Activated naive CD4-positive, alpha-beta T cell treated with anti-CD3 and anti-CD28 coated beads, Interleukin-2, amount 50 U/mL, for 72 hours (primary cell): ENCODE results near the gene SRSF12. TPM values are rescaled to one million over a fixed set of nuclear protein-coding genes. Genes with fewer than 3 reads are reported as not detected.
A peak's percentile ranks its signal among the peaks of the same experiment; 100 is the strongest.

Source experiments
- ATAC-seq, 2 donors: fragments of 150-1000 bp; cut with Tn5 transposase; 2 replicates each; pipeline ENCODE4 v1.10.0; 2021; ENCODE audit warnings: mild to moderate bottlenecking in 2 of 2, moderate library complexity in 2 of 2
- DNase-seq, 2 donors: peaks; one replicate each; pipeline ENCODE4 v3.0.0; 2021 to 2022; ENCODE audit warnings: low spot score in 2 of 2
- H3K27ac Mint-ChIP-seq, 2 donors: one replicate each; pipeline ENCODE4 v1.8.0; 2022; ENCODE audit warnings: mild to moderate bottlenecking in 2 of 2, mixed read lengths in 2 of 2
- H3K36me3 Mint-ChIP-seq, 2 donors: one replicate each; pipeline ENCODE4 v1.8.0; 2022; ENCODE audit warnings: mixed read lengths in 2 of 2
- H3K9me3 Mint-ChIP-seq, 2 donors: one replicate each; pipeline ENCODE4 v1.8.0; 2022; ENCODE audit warnings: mixed read lengths in 2 of 2
- total RNA-seq, 2 donors: library from RNA; stranded (reverse); gene quantifications; one replicate each; pipeline ENCODE4 v1.2.3, GENCODE V29; 2022

Gene SRSF12
- total RNA-seq, 2 donors from 2014 or later = 0.48 to 0.53 TPM

DNA sequence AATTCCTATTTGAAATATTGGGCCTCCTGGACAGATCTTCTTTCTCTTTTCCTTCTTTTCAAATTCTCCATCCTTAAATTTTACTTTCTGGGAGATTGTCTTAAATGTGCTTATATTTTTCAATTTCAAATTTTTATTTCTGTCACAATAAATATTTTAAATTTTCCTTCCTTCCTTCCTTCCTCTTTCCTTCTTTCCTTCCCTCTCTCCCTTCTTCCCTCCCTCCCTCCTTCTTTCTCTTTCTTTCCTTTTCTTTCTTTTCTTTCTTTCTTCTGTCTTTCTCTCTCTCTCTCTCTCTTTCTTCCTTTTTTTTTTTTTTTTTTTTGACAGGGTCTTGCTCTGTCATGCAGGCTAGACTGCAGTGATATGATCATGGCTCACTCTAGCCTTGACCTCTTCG lies 54.0 kb downstream of the SRSF12 start:
- DNase-seq (no peak), ATAC-seq (no peak)
- Mint-ChIP-seq H3K36me3 (no peaks in the 10 kb centered on the region), H3K9me3 (no peaks in the 10 kb centered on the region), H3K27ac (no peak overlapping the region)

DNA sequence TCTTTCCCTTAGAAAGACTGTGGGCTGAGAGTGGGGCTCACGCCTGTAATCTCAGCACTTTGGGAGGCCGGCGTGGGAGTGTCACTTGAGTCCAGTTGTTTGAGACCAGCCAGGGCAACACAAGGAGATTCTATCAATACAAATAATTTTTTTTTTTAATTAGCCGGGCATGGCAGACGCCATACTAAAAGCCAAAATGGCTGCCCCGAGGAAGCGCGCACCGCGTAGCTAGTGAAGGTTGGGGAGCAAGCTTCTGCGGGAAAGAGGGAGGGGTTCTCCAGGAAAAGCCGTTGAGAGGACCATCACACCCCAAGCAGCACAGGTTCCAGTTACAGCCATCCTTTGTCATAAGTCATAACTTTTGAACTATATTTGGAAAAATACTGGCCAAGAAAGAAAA lies 58.6 kb downstream of the SRSF12 start:
- DNase-seq (no peak), ATAC-seq (no peak)
- H3K9me3 Mint-ChIP-seq = no peaks in the 10 kb centered on the region
- H3K27ac Mint-ChIP-seq = no peak overlapping the region
- no peaks in the 10 kb centered on the region for H3K36me3 Mint-ChIP-seq

DNA sequence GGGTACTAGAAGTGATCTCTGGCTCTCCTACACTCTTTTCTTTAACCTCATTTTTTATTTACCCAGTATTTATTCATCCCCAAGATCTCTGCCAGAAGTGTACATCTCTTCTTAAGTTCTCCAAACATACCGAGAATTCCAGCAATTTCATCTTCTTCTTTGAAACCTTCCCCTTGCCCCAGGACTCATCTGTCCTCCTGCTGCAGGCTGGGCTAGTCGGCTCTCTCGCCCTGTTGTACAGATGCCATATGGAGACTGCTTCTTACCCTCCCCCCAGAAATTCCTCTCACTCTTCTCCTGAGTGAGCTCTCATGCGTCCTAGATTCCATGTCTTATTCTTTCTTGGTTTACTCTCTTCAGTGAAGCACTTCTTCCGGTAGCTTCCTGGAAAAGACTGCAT lies 59.2 kb downstream of the SRSF12 start:
- DNase-seq (no peak), ATAC-seq (no peak)
- no peak overlapping the region for H3K27ac Mint-ChIP-seq
- H3K36me3 Mint-ChIP-seq = peaks cover 0 to 4% of the 10 kb centered on the region in 2 donors
- peaks cover 0 to 4% of the 10 kb centered on the region in 2 donors for H3K9me3 Mint-ChIP-seq

DNA sequence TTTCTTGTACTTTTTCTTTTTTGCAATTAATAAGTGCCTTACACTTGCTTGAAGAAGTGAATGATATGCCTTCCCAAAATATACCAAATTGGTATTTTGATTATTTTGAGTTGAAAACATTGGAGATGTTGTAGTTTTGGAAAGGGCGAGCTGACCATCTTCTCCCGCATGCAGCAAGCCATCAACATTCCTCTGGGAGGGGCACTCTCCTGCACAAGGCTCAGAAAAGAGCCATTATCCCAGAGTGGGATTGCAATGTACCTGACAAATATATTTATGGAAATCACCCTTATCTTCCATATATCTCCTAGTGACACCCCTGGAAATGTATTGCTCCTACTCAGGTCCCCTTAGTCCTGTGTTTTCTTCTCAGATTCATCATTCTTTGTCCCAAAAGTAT lies 60.1 kb downstream of the SRSF12 start:
- no peak for ATAC-seq
- peak overlapping the region in 1 of 2 donors; percentile 12 for H3K27ac Mint-ChIP-seq
- DNase-seq = no peak
- peaks cover 0 to 4% of the 10 kb centered on the region in 2 donors for H3K36me3 Mint-ChIP-seq
- H3K9me3 Mint-ChIP-seq = peaks cover 0 to 4% of the 10 kb centered on the region in 2 donors

DNA sequence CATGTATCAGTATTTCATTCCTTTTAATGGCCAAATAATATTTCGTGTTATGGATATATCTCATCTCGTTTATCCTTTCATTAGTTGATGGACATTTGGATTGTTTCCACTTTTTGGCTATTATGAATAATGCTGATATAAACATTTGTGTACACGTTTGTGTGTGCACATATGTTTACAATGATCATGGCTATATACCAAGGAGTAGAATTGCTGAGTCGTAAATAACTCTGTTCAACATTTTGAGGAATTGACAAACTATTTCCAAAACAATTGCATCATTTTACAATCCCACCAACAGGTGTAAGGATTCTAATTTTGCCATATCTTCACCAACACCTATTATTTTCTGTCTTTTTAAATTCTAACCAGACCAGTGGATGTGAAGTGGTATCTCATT lies 63.7 kb downstream of the SRSF12 start:
- no peak for ATAC-seq
- Mint-ChIP-seq H3K27ac (no peak overlapping the region), H3K36me3 (peaks cover 0 to 4% of the 10 kb centered on the region in 2 donors), H3K9me3 (peaks cover 0 to 4% of the 10 kb centered on the region in 2 donors)
- no peak for DNase-seq

DNA sequence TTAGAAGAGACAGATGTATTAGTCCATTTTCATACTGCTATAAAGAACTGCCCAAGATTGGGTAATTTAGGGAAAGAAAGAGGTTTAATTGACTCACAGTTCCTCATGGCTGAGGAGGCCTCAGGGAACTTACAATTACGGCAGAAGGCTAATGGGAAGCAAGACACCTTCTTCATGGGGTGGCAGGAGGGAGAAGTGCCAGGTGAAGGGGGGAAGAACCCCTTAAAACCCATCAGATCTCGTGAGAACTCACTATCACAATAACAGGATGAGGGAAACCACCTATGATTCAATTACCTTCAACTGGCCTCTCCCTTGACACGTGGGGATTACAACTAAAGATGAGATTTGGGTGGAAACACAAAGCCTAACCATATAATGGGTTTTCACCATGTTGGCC lies 66.2 kb downstream of the SRSF12 start:
- ATAC-seq = peak; percentile 49 to 87
- H3K36me3 Mint-ChIP-seq = peaks cover 0 to 4% of the 10 kb centered on the region in 2 donors

DNA sequence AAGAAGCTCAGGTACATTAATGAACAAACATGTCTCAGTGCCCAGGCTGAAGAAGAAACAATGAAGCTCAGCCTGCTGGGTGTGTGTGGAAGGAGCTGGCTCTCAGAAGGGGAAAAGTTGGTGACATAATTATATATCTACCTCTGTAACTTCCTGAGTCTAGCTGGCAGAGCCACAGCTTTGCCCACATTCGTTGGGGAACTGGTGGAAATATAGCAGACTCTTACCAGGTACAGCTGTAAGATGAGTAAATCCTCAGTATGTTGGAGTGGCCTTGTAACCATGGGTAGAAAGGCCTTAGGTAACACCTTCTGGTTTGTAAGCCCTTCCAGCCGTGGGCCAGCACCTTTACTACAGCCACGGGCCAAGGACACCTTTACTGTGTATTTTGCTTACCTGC lies 67.2 kb downstream of the SRSF12 start:
- ATAC-seq (peak in 1 of 2 donors; percentile 36), DNase-seq (no peak)
- peaks cover 0 to 4% of the 10 kb centered on the region in 2 donors for H3K9me3 Mint-ChIP-seq
- H3K36me3 Mint-ChIP-seq = peaks cover 0 to 4% of the 10 kb centered on the region in 2 donors
- no peak overlapping the region for H3K27ac Mint-ChIP-seq

More for the DNA sequence above, 66.2 kb downstream of the SRSF12 start:
- H3K9me3 Mint-ChIP-seq = peaks cover 0 to 4% of the 10 kb centered on the region in 2 donors
- H3K27ac Mint-ChIP-seq = no peak overlapping the region
- no peak for DNase-seq

DNA sequence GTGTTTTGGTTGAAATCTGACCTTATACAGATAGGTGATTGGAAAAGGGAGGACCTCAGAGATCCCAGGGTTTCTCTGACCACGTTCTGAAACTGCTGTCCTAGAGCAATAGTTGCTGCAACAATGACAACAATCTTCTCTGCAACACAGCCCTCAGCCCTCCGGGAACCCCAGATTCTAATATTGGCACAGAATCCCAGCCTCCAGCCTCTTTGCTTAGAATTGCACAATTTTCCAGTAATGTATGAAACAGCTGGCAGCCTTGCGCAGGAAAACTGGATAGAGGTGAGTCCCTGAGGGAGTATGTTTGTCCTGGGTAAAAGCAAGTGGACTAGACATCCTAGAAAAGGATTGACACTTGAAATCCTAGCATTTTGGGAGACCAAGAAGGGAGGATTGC lies 67.7 kb downstream of the SRSF12 start:
- ATAC-seq = no peak
- H3K27ac Mint-ChIP-seq = no peak overlapping the region

DNA sequence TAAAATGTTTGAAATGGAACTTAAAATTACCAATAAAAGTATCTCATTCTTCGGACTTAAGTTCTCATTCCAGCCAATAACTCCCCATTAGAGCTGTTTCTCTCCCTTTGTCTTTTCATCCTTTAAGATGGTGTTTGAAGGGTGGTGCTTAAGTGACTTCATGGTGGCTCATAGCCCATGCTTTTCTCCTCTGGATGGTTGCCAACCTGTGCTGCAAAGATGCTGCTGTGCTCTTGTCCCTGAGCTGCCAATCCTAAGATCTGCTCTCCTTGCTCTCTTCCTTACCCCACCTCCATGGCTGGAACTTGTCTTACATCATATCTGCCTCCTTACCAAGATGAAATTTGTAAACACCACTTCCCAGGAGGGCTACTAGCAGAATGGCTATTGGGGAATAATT lies 68.9 kb downstream of the SRSF12 start:
- DNase-seq (no peak), ATAC-seq (no peak)
- peaks cover 0 to 2% of the 10 kb centered on the region in 2 donors for H3K9me3 Mint-ChIP-seq
- peaks cover 0 to 2% of the 10 kb centered on the region in 2 donors for H3K36me3 Mint-ChIP-seq
- peak overlapping the region in 1 of 2 donors; percentile 67 for H3K27ac Mint-ChIP-seq

More for the DNA sequence above, 67.7 kb downstream of the SRSF12 start:
- H3K36me3 Mint-ChIP-seq = peaks cover 0 to 4% of the 10 kb centered on the region in 2 donors
- no peak for DNase-seq
- peaks cover 0 to 4% of the 10 kb centered on the region in 2 donors for H3K9me3 Mint-ChIP-seq

DNA sequence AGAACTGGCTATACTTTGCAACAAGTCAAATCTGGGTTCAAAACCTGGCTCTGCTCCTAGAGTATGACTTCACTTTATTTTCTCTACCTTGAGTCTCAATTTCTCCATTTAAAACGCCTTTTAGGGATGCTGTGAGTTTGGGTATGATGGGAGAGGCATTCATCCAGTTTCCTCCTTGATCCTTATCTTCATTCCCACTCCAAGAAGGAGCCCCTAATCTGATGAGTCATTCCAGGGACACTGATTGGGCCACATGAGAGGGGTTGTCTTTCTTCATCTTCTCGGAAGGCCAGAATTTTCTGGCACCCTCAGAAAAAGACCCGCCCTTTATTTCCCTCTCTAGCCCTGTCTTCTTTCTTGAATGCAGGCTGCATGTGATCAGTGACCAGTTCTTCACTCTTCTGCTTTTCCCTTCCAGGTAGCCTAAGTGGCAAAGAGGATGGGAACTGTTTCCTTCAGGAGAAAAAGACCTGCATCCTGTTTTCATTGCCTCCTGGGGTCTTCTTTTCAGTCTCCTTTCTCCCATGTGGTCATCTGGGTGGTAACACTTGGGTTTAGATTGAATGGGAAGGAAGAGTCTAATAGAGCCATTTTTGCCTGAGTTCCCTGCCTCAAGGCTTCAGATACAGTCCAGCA lies 69.5 kb downstream of the SRSF12 start:
- no peaks in the 10 kb centered on the region for H3K9me3 Mint-ChIP-seq
- no peak for ATAC-seq
- no peak overlapping the region for H3K27ac Mint-ChIP-seq
- no peak for DNase-seq
- H3K36me3 Mint-ChIP-seq = no peaks in the 10 kb centered on the region

DNA sequence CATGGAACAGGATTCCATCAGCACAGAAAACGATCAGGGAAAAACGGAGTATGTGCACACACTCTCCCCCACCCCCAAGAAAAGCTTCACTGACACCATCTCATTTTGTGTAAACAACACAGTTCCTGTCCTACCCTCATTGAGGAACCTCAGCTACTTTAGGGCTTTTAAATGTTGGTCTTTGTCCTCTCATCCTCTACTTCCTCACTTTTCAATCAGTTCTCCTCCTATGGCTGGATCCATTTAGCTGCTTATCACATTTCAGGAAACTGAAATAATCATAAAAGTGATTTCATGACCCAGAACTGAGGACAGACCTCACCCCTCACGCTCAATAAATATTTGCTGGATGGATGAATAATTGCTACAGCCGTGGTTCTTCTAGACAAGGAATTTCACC lies 70.4 kb downstream of the SRSF12 start:
- Mint-ChIP-seq H3K36me3 (no peaks in the 10 kb centered on the region), H3K27ac (no peak overlapping the region)
- ATAC-seq = no peak

More for the DNA sequence above, 70.4 kb downstream of the SRSF12 start:
- no peak for DNase-seq
- H3K9me3 Mint-ChIP-seq = no peaks in the 10 kb centered on the region

Other genes with a start within 250 kb of the SRSF12 start
- gene RNGTT, start 154.5 kb downstream of the SRSF12 start, total RNA-seq = 10 to 100 TPM; 22.3 to 28.7 TPM
- 100 to 1,000 TPM in 1 of 2 donors, 10 to 100 TPM in 1; 97.3 to 150 TPM for gene PNRC1, start 37.3 kb downstream of the SRSF12 start, total RNA-seq
- gene PM20D2, start 28.0 kb upstream of the SRSF12 start, total RNA-seq = 10 to 100 TPM in 1 of 2 donors, 1 to 10 TPM in 1; 5.5 to 17.6 TPM
- not detected for gene GABRR1, start 99.3 kb upstream of the SRSF12 start, total RNA-seq
- under 1 TPM; 0.14 to 0.29 TPM for gene GABRR2, start 197.2 kb upstream of the SRSF12 start, total RNA-seq
- 10 to 100 TPM; 15.2 to 20.5 TPM for gene UBE2J1, start 234.7 kb upstream of the SRSF12 start, total RNA-seq